Stimulated activated naive CD8-positive, alpha-beta T cell treated with anti-CD3 and anti-CD28 coated beads, Interleukin-15, amount 100 ng/mL, for 72 hours (primary cell): Measurements from ENCODE around the gene B4GALNT4.
"Not testable (repeated sequence)": the region's sequence is repeated elsewhere in the genome, so short reads cannot be mapped to it uniquely, and the experiment has no call there.

Experiments
- ATAC-seq: fragments of 150-1000 bp; cut with Tn5 transposase; 2 replicates; pipeline ENCODE4 v1.10.0; 2021; ENCODE audit warnings: mild to moderate bottlenecking, moderate library complexity
- DNase-seq, 2 donors: peaks; one replicate each; pipeline ENCODE4 v3.0.0; 2021 to 2022
- H3K27ac Mint-ChIP-seq, 2 donors: one replicate each; pipeline ENCODE4 v1.8.0; 2022; ENCODE audit warnings: mild to moderate bottlenecking in 2 of 2, mixed read lengths in 2 of 2, moderate library complexity in 2 of 2
- H3K27me3 Mint-ChIP-seq: one replicate; pipeline ENCODE4 v1.8.0; 2022; ENCODE audit warnings: mixed read lengths
- H3K4me1 Mint-ChIP-seq: one replicate; pipeline ENCODE4 v1.8.0; 2022; ENCODE audit warnings: mild to moderate bottlenecking, mixed read lengths
- H3K4me3 Mint-ChIP-seq, 2 donors: one replicate each; pipeline ENCODE4 v1.8.0; 2022; ENCODE audit warnings: mild to moderate bottlenecking in 2 of 2, mixed read lengths in 2 of 2, moderate library complexity in 1 of 2
- H3K9me3 Mint-ChIP-seq, 2 donors: one replicate each; pipeline ENCODE4 v1.8.0; 2022; ENCODE audit warnings: mixed read lengths in 2 of 2

Gene B4GALNT4

DNA sequence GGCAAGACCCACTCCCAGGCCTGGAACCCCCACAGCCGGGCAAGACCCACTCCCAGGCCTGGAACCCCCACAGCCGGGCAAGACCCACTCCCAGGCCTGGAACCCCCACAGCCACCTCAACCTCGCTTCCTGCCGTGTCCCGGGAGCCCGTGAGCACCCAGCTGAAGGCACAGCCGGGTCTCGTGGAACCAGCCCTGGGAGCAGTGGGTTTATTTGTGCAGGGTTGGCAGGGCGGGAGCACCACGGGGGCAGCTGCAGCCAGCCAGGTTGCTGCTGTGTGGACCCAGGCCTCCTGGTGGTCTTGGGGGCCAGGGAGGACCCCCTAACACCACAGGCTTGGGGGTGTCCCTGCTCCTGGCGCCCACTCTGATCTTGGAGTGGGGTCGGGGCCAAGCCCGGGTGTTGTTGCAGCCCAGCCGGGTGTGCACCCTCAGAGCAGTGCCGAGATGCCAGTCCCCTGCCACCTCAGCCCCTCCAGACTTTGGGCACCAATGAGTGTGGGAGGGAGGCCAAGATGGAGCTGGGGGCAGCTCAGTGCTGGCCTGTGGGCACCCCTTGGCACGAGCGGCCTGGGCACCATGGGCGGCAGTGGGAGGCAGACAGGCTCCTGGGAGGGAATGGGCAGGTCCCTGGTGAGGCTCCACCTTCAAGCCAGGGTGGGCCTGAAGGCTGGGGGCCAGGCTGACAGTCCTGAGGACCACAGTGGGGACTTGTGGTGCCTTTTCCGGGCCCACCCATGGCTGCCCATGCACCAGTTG lies 16.5 kb downstream of the B4GALNT4 start:
- no peak for ATAC-seq
- Mint-ChIP-seq H3K4me1 (peaks cover 12% of the 10 kb centered on the region), H3K4me3 (no peak overlapping the region)

DNA sequence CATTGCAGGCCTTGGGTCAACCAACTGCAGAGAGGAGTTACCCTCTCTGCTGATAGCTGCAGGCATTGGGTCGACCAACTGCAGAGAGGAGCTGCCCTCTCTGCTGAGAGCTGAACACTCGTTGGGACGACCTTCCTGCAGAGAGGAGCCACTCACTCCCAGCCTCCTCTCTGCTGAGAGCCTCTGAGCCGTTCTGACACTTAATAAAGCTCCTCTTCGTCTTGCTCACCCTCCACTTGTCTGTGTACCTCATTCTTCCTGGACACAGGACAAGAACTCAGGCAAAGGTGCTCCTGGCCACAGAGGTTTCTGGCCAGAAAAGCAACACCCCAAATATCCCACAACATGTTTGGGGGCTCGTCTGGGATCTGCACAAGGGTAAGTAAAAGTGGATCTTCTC lies 17.2 kb downstream of the B4GALNT4 start:
- DNase-seq: no peak
- no peak for ATAC-seq
- Mint-ChIP-seq H3K27me3 (peaks cover 7% of the 10 kb centered on the region), H3K4me1 (peaks cover 12% of the 10 kb centered on the region), H3K4me3 (no peak overlapping the region), H3K27ac (no peak overlapping the region), H3K9me3 (peaks cover 10 to 16% of the 10 kb centered on the region in 2 donors)

More for the DNA sequence above, 16.5 kb downstream of the B4GALNT4 start:
- H3K27ac Mint-ChIP-seq: no peak overlapping the region
- peaks cover 7% of the 10 kb centered on the region for H3K27me3 Mint-ChIP-seq
- DNase-seq: no peak
- peaks cover 10 to 16% of the 10 kb centered on the region in 2 donors for H3K9me3 Mint-ChIP-seq

DNA sequence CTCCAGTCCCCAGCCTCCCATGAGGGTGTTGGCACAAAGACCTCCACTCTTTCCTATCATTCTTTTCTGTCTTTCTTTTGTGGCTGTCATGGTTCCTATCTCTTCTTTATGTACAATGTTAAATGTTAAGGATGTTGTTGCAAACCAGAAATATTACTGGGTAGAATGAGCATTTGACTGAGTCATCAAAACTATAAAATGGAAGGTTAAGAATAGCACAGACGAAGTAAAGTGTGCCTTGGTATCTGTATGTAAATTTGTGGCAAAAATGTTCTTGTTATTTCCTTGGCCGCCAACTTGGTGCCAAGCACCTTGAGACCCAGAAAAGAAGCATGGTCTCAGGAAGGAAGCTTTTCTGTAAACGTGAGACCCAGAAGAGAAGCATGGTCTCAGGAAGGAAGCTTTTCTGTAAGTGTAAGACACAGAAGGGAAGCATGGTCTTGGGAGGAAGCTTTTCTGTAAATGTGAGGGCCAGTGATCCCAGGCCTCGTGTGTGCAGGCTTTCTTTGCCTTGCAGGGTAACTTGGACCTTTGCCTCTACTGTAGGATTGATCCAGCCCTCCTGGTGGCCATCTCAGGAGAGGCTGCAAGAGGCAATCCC lies 18.0 kb downstream of the B4GALNT4 start:
- no peak for DNase-seq
- peaks cover 2% of the 10 kb centered on the region for H3K27me3 Mint-ChIP-seq
- no peak overlapping the region for H3K27ac Mint-ChIP-seq
- H3K4me3 Mint-ChIP-seq: no peak overlapping the region
- H3K9me3 Mint-ChIP-seq: peaks cover 10 to 16% of the 10 kb centered on the region in 2 donors
- ATAC-seq: no peak
- H3K4me1 Mint-ChIP-seq: peaks cover 6% of the 10 kb centered on the region

DNA sequence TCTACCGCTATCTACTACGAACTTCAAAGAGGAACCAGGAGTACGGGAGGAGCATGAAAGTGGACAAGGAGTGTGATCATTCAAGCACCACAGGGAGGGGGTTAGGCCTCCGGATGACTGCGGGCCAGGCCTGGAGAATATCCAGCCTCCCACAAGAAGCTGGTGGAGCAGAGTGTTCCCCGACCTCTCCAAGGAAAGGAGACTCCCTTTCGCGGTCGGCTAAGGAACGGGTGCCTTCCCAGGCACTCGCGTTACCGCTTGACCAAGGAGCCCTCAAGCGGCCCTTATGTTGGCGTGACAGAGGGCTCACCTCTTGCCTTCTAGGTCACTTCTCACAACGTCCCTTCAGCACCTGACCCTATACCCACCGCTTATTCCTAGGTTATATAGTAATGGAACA lies 20.1 kb downstream of the B4GALNT4 start:
- H3K4me1 Mint-ChIP-seq, ATAC-seq, DNase-seq, H3K27ac Mint-ChIP-seq, H3K4me3 Mint-ChIP-seq, H3K27me3 Mint-ChIP-seq: not testable (repeated sequence)
- H3K9me3 Mint-ChIP-seq: peaks cover 10 to 16% of the 10 kb centered on the region in 2 donors

DNA sequence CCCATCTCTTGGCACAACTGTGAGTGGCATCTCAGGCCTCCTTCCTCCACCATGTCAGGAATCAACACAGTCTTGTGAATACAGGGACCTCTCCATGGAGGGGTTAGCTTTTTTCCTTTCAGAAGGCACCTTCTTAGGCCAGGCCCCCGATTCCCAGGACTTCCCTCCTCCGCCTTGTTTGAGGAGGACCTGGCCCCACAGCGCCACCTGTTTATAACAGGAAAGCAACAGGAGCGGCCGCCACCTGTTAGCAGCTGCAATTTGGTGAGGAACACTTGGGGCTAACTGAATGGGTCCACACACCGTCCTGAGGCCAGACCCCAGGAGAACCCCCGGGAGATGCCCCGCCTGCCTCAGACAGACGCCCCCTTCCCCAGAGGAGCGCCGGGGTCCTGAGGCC lies 20.9 kb downstream of the B4GALNT4 start:
- ATAC-seq (no peak), DNase-seq (no peak)
- Mint-ChIP-seq H3K27ac (no peak overlapping the region), H3K9me3 (peaks cover 10 to 16% of the 10 kb centered on the region in 2 donors), H3K4me1 (no peaks in the 10 kb centered on the region), H3K27me3 (no peaks in the 10 kb centered on the region), H3K4me3 (no peak overlapping the region)

DNA sequence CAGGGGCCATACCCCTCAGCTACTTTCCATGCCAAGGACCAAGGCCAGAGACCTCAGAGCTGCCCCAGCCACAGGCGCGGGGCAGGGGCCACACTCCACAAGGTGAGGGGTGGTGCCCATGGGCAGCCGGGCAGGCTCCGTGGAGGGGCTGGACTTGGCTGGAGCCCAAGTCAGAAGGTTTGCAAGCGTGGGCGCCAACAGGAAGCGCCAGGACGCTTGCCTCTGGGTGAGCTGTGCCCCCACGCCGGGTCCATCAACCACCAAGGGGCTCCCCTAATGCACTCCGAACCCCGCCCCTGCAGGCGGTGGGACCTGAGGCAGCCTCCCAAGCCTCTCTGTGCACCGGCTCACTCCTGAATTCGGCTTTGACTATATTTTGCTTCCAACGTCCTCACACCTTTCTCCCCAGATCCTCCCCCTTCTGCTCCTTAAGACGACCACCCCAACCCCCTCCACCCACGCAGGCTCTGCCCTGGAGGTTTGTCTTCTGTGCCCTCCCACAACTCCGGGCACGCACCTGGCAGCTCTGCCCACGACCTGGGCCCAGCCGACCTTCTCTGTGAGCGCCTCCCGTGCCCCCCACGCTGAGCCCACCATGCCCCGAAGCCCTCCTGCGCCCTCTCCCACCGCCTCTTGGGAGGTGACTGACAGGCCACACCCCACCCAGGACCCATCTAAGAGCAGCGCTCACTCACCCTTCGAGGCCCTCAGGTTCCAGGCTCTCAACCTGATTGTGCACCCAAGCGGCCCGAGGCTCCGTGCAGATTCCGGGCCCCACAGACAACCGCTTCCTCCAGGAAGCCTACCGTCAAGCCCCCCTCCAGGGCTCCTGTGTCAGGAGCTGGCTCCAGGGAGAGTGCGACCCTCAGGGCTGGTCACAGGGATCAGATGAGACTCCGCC lies 22.1 kb downstream of the B4GALNT4 start:
- H3K27me3 Mint-ChIP-seq: no peaks in the 10 kb centered on the region
- H3K4me1 Mint-ChIP-seq: peaks cover 4% of the 10 kb centered on the region
- no peak overlapping the region for H3K4me3 Mint-ChIP-seq
- no peak for DNase-seq
- no peak overlapping the region for H3K27ac Mint-ChIP-seq
- H3K9me3 Mint-ChIP-seq: peaks cover 10 to 16% of the 10 kb centered on the region in 2 donors
- no peak for ATAC-seq

DNA sequence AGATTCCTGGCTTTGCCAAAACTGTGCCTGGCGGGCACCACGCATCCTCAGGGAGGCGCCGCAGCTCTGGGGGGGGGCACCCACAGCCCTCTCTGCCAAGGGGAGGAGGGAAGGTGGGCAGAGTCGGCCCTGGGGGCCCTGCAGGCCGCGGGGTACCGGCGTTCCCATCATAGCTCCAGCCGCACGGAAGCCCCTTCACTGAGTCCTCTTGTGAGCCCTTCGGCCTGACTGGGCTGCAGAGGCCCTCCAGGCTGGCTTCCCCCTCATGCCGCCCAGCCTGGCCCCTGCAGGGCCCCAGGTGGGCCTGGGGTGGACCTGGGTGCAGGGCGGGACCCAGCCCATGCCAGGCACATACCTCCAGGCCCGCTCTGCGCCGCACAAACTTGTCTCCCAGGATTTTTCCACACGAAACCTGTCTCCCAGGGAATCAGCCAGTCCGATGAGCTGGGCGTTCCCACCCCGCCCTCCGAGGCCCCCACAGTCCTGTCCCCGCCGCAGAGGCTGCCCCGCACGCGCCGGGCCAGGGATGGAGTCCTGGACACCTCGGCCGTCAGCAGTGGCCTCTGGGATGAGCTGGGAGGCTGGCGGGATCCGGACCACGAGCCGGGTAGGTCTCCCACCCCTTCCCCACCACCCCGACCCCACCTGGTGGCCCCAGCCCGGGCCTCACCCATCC lies 22.9 kb downstream of the B4GALNT4 start:
- Mint-ChIP-seq H3K27me3 (no peaks in the 10 kb centered on the region), H3K4me3 (no peak overlapping the region), H3K4me1 (peaks cover 12% of the 10 kb centered on the region), H3K9me3 (peaks cover 6 to 9% of the 10 kb centered on the region in 2 donors), H3K27ac (no peak overlapping the region)
- ATAC-seq (no peak), DNase-seq (no peak)

DNA sequence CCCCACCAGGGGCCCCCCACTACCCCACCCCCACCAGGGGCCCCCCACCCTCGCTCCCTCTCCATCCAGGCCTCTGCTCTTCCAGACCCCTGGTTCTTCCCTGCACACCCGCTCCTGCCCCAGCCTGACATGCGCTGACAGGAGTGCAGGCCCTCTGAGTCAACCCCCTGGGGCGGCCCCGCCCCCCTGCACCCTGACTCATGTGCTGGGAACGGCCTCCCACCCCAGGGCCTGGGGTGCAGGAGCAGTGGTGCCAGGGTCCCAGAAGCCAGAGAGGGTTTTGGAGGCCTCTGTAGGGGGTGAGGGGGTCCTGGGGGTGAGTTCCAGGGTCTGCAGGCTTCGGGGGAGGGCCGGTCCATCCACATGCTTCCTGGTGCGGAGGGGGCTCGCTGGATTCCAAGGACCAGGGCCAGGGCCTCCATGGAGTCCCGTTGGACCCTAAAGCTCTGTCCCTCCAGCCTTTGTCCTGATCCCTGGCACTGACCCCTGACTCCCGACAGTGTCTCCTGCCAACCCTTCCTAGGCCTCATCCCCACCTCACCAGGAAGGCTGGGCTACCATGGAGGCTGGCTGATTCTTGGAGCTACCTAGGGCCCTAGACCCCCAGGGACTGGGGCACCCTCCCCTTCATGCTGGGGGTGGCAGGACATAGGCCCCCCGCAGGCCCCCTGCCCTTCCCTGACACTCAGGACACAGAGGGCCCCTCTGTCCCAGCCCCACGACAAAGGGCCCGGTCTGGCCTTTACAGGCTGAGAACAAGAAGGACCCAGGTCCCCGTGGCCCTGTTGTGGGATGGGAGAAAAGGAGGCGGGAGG lies 24.1 kb downstream of the B4GALNT4 start:
- no peak overlapping the region for H3K4me3 Mint-ChIP-seq
- peaks cover 0 to under 1% of the 10 kb centered on the region in 2 donors for H3K9me3 Mint-ChIP-seq
- DNase-seq (no peak), ATAC-seq (no peak)
- H3K4me1 Mint-ChIP-seq: peaks cover 18% of the 10 kb centered on the region
- H3K27ac Mint-ChIP-seq: no peak overlapping the region
- H3K27me3 Mint-ChIP-seq: no peaks in the 10 kb centered on the region

DNA sequence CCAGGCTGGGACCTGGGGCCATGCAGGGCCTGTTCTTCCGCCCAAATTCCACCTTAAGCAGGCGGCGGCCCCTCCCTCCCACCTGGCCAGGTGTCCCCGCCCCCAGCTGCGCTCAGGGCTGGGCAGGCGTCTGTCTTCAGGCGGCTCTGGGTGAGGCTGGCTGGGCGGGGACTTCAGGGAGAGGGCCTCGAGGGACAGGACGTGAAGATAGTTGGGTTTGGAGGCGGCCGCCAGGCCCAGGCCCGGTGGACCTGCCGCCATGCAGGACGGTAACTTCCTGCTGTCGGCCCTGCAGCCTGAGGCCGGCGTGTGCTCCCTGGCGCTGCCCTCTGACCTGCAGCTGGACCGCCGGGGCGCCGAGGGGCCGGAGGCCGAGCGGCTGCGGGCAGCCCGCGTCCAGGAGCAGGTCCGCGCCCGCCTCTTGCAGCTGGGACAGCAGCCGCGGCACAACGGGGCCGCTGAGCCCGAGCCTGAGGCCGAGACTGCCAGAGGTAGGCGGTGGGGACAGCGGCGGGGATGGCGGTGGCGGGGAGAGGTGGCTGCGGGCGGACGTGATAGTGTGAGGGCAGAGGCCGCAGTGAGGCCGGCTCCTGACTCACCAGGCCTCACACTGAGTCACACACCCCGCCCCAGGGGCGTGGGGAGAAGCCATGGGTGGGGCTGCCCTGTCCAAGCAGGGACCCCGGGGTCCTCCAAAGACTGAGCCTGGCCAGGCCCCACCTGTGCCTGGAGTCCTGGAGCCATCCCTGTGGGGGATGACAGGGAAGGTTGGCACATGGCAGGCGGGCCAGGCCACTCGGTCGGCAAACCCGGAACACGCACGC lies 24.9 kb downstream of the B4GALNT4 start, which contains the start of gene PKP3:
Gene PKP3 (plus strand): TSS at position 176 of the 824 bp plus-strand sequence. CDS start 84 bp downstream, at position 260.
- no peaks in the 10 kb centered on the region for H3K27me3 Mint-ChIP-seq
- no peak within 1 kb of the TSS for H3K4me3 Mint-ChIP-seq

DNA sequence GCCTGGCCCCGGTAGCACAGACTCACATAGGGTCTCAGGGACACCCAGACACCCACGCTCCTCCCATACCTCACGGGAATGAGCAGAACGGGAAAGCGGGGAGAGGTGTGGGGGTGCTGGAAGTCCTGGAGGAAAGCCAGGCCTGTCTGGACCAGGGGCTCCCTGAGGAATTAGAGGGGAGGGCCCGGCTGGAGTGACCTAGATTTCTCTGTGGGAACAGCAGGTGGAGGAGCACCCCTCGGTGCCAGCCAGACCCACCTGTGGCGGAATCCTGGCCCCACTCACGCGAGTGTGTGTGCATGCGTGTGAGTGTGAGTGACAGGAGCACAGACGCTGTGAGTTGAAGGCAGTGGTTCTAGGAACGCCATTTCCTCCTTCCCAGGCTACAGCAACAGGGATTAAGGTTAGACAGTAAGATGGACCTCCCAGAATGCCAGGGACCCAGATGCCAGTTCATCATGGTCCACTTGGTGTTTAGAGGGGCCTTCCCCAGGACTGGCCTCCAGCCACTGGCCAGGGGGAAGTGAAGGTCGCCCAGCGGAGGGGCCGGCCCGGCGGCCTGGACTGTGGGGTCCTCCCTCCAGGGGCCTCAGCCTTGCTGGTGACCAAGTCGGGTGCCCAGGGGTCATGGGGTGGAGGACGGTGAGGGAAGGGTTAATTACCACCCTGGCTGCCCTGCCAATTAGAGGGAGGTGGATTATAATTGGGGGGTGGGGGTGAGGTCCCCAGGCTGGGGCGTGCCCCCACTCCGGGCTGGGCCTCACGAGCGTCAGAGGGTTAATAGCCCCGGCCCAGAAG lies 25.8 kb downstream of the B4GALNT4 start:
- H3K4me3 Mint-ChIP-seq: no peak overlapping the region
- H3K27ac Mint-ChIP-seq: no peak overlapping the region
- ATAC-seq (no peak), DNase-seq (no peak)
- no peaks in the 10 kb centered on the region for H3K27me3 Mint-ChIP-seq
- peaks cover 23% of the 10 kb centered on the region for H3K4me1 Mint-ChIP-seq
- peaks cover 4 to 12% of the 10 kb centered on the region in 2 donors for H3K9me3 Mint-ChIP-seq

More for the DNA sequence above, 24.9 kb downstream of the B4GALNT4 start, which contains the start of gene PKP3:
- H3K27ac Mint-ChIP-seq: no peak within 1 kb of the TSS
- peaks cover 18% of the 10 kb centered on the region for H3K4me1 Mint-ChIP-seq
- ATAC-seq (no peak), DNase-seq (no peak)
- H3K9me3 Mint-ChIP-seq: peaks cover 4 to 7% of the 10 kb centered on the region in 2 donors

DNA sequence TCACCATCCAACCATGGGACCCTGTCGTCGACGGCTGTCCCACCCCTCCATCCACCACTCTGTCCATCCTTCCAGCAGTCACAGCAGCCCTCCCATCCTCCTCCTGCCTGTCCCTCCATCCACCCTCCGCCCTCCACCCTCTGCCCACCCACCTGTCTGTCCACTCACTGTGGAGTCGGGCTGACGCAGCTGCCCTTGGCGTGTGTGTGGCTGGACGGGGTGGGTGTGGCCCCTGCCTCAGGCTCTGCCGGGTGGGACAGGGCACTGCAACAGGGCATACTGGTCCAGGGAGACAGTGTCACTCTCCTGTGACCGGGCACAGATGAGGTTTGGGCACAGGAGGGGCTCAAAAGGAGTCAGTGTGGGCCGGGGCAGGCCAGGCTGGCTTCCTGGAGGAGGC lies 26.6 kb downstream of the B4GALNT4 start:
- Mint-ChIP-seq H3K27ac (no peak overlapping the region), H3K27me3 (no peaks in the 10 kb centered on the region), H3K4me1 (peaks cover 23% of the 10 kb centered on the region), H3K4me3 (peak overlapping the region in 1 of 2 donors; percentile 76), H3K9me3 (peaks cover 4 to 12% of the 10 kb centered on the region in 2 donors)
- ATAC-seq (no peak), DNase-seq (no peak)

DNA sequence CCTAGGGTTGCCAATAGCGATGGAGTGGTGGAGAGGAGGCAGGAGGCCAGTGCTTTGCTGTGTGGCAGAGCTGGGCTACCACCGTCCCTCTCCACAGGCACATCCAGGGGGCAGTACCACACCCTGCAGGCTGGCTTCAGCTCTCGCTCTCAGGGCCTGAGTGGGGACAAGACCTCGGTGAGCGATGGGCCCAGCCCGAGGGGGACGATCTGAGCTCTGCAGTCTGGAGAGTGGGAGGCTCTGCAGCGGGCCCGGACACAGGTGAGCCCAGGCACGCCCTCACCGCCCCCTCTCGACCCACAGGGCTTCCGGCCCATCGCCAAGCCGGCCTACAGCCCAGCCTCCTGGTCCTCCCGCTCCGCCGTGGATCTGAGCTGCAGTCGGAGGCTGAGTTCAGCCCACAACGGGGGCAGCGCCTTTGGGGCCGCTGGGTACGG lies 27.2 kb downstream of the B4GALNT4 start:
- peaks cover 4 to 12% of the 10 kb centered on the region in 2 donors for H3K9me3 Mint-ChIP-seq
- ATAC-seq: peak; percentile 53
- H3K27ac Mint-ChIP-seq: peak overlapping the region in 1 of 2 donors; percentile 54
- no peaks in the 10 kb centered on the region for H3K27me3 Mint-ChIP-seq
- peak in 1 of 2 donors; percentile 45 for DNase-seq
- peaks cover 23% of the 10 kb centered on the region for H3K4me1 Mint-ChIP-seq
- H3K4me3 Mint-ChIP-seq: peak overlapping the region; percentile 53 to 76
